K562 (cell line): Measurements from ENCODE around the gene HEPHL1. TPM values are rescaled to one million over a fixed set of nuclear protein-coding genes. Genes with fewer than 3 reads are reported as not detected.
"Not testable (repeated sequence)": the region's sequence is repeated elsewhere in the genome, so short reads cannot be mapped to it uniquely, and the experiment has no call there.

Source experiments
- ATF3 ChIP-seq, 2 experiments: fragments of 450-650 bp in 1 of 2; sonication (generic) in 1 of 2; formaldehyde crosslinking in 1 of 2; IDR thresholded peaks in 1 of 2; conservative IDR thresholded peaks in 1 of 2; 2 replicates each; pipeline versions ENCODE4 v1.6.1 to v1.8.1; 2016 to 2023; ENCODE audit warnings: mild to moderate bottlenecking in 2 of 2, moderate library complexity in 2 of 2, inconsistent platforms in 1 of 2, missing genetic modification reagents in 1 of 2
- ATF7 ChIP-seq: fragments of 450-650 bp; IDR thresholded peaks from 2 replicates; pipeline ENCODE4 v1.7.1; 2014; ENCODE audit warnings: mild to moderate bottlenecking, moderate library complexity
- CBX3 ChIP-seq, 2 experiments: IDR thresholded peaks; 1 replicate in 1 of 2; 2 replicates in 1 of 2; pipeline ENCODE4 v1.6.1; 2012; ENCODE audit warnings: inconsistent platforms in 2 of 2, low read length in 2 of 2, borderline replicate concordance in 1 of 2, control low read depth in 1 of 2
- CHAMP1 ChIP-seq: fragments of 450-650 bp; IDR thresholded peaks from 2 replicates; pipeline ENCODE4 v1.6.1; 2016; ENCODE audit warnings: mild to moderate bottlenecking
- MAFK ChIP-seq: IDR thresholded peaks from 2 replicates; pipeline ENCODE4 v1.6.1; 2011; ENCODE audit warnings: low read length, improper control_type of control experiment
- MBD2 ChIP-seq: sonication (generic); IDR thresholded peaks from 2 replicates; pipeline ENCODE4 v1.6.1; 2016; ENCODE audit warnings: low read depth, borderline replicate concordance
- MLLT1 ChIP-seq, 2 experiments: fragments of 450-650 bp; IDR thresholded peaks; 2 replicates each; pipeline ENCODE4 v1.6.1; 2016
- MYC ChIP-seq, 2 experiments: fragments of 250-450 bp in 1 of 2; sonication (Bioruptor Pico) in 1 of 2; IDR thresholded peaks; 2 replicates each; pipeline versions ENCODE4 v1.5.1 to v1.6.1; 2012 to 2021; ENCODE audit warnings: low read depth in 2 of 2, borderline replicate concordance in 1 of 2, improper control_type of control experiment in 1 of 2, low read length in 1 of 2, mild to moderate bottlenecking in 1 of 2, moderate library complexity in 1 of 2
- NONO ChIP-seq, 2 experiments: fragments of 200-400 bp in 1 of 2; fragments of 450-650 bp in 1 of 2; formaldehyde crosslinking in 1 of 2; IDR thresholded peaks; 2 replicates each; pipeline ENCODE4 v1.6.1; 2017; ENCODE audit warnings: low read depth in 2 of 2, mild to moderate bottlenecking in 2 of 2, moderate library complexity in 2 of 2, low read length in 1 of 2
- PBX2 ChIP-seq, 2 experiments: IDR thresholded peaks in 1 of 2; conservative IDR thresholded peaks in 1 of 2; 2 replicates each; pipeline ENCODE4 v1.6.1; 2016; ENCODE audit warnings: low read depth in 2 of 2, mild to moderate bottlenecking in 1 of 2, missing compliant biosample characterization in 1 of 2, missing genetic modification characterization in 1 of 2, moderate library complexity in 1 of 2
- RNF2 ChIP-seq: sonication (generic); IDR thresholded peaks from 2 replicates; pipeline ENCODE4 v1.6.1; 2016
- ZMIZ1 ChIP-seq, 2 experiments: fragments of 150-350 bp in 1 of 2; IDR thresholded peaks; 2 replicates each; pipeline ENCODE4 v1.6.1; 2012 to 2016; ENCODE audit warnings: low read depth in 2 of 2, low read length in 2 of 2, mild to moderate bottlenecking in 1 of 2, moderate library complexity in 1 of 2
- ZNF24 ChIP-seq: fragments of 450-650 bp; IDR thresholded peaks from 2 replicates; pipeline ENCODE4 v1.6.1; 2016
- polyA plus RNA-seq, 8 experiments: library from polyadenylated mRNA; depleted of rRNA in 4 of 8; stranded (reverse) in 5 of 8; unstranded in 3 of 8; fragments of >200 nt; fragmentation: Nextera tagmentation in 2 of 8; fragmentation: Illumina TruSeq in 1 of 8; extraction: Ambion mirVana in 2 of 8; extraction: Trizol in 1 of 8; gene quantifications; 2 replicates each; pipeline versions ENCODE4 v1.2.1 to v1.2.3, GENCODE V29; 2011 to 2014; ENCODE audit warnings: inconsistent platforms in 1 of 8, missing spikeins in 1 of 8
- total RNA-seq, 7 experiments: library from RNA; depleted of rRNA in 6 of 7; stranded (reverse); fragments of >200 nt in 6 of 7; fragmentation: Illumina TruSeq in 2 of 7; extraction: Trizol in 2 of 7; gene quantifications; 2 replicates each; pipeline versions ENCODE4 v1.2.1 to v1.2.3, GENCODE V29; 2011 to 2021; ENCODE audit warnings: low replicate concordance in 1 of 7

Gene HEPHL1
- total and polyA plus RNA-seq, 9 of the 15 experiments (the other 6 are each of a cell fraction or from before 2014, with no cell fraction given), result 0.01 TPM; not detected in 8

GRCh38 chr11:93973322-93974051, 47.7 kb upstream of the HEPHL1 start (continued):
- TF ChIP-seq ZMIZ1 (IDR thresholded peaks at IDR 0.05; ENCODE audit: low read depth in 2 of 2, low read length in 2 of 2) (peak in 1 of 2 experiments; percentile 72; a peak in 2 of 4 replicates), MYC (IDR thresholded peaks at IDR 0.05; ENCODE audit: low read depth, low read length) (peak; percentile 41; the same call in 1 of the 2 replicates), CHAMP1 (peak; percentile 93), ZNF24 (peak; percentile 79), ATF3 (IDR thresholded peaks at IDR 0.05) (peak; percentile 92), ATF3 (CRISPR knock-in tag; conservative IDR thresholded peaks at IDR 0.05) (0 out of 2 replicates have a peak, but pooled peaks have one; percentile 44), MLLT1 (IDR thresholded peaks at IDR 0.05) (peak in 1 of 2 experiments; percentile 47; a peak in 1 of 4 replicates), MAFK (peak; percentile 47), PBX2 (tag; conservative IDR thresholded peaks at IDR 0.05; ENCODE audit: low read depth) (peak; percentile 65; the same call in 1 of the 2 replicates), RNF2 (peak; percentile 86), ATF7 (peak; percentile 98), CBX3 (IDR thresholded peaks at IDR 0.05; ENCODE audit: borderline replicate concordance in 1 of 2, low read length in 2 of 2) (peak in 1 of 2 experiments; percentile 32; a peak in 1 of 3 replicates), MBD2 (peak; percentile 45; the same call in 1 of the 2 replicates), NONO (IDR thresholded peaks at IDR 0.05; ENCODE audit: low read depth in 2 of 2, low read length in 1 of 2) (0 out of 4 replicates have a peak, but pooled peaks of 1 of the 2 experiments have one; percentile 21)
- TF ChIP-seq MYC (CRISPR knock-in tag; IDR thresholded peaks at IDR 0.05; ENCODE audit: borderline replicate concordance, low read depth); PBX2 (CRISPR knock-in tag; IDR thresholded peaks at IDR 0.05; ENCODE audit: low read depth): not testable (repeated sequence)
